ENCODE data around the gene BCAR3.

The BCAR3 gene

GRCh38 chr1:93575621-93576284, 105.9 kb downstream of the BCAR3 start:
- no peak for TF ChIP-seq POLR2A (IDR thresholded peaks at IDR 0.05; ENCODE audit: low read depth, low read length)
- TF ChIP-seq TAF1 (IDR thresholded peaks at IDR 0.05; ENCODE audit: borderline replicate concordance, low read depth, low read length), result no peak
- TF ChIP-seq POLR2AphosphoS5 (IDR thresholded peaks at IDR 0.05; ENCODE audit: low read depth, low read length), result no peak
- no peak for FAIRE-seq
- no peak for DNase-seq (ENCODE audit: insufficient read length)

DNA sequence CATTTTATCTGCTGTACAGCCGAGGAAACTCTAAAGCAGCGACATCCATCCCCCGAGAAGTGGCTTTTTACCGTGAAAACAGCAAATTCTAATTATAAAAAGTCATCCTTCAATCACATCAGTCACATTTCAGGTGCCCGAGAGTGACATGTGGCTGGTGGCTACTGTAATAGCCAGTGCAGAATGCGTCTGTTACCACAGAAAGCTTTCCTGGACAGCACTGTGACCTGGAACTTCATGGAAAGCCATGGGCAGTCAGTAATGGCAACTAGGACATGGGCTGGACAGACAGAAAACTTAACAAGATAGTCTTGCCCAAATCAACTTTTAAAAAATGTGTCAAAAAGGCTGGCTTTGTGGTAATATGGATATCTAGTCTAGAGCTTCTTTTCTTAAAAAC, 106.6 kb downstream of the BCAR3 start:
- no peak for DNase-seq (ENCODE audit: insufficient read length)
- no peak for TF ChIP-seq POLR2AphosphoS5 (IDR thresholded peaks at IDR 0.05; ENCODE audit: low read depth, low read length)
- no peak for TF ChIP-seq TAF1 (IDR thresholded peaks at IDR 0.05; ENCODE audit: borderline replicate concordance, low read depth, low read length)
- TF ChIP-seq POLR2A (IDR thresholded peaks at IDR 0.05; ENCODE audit: low read depth, low read length), result no peak
- no peak for FAIRE-seq

DNA sequence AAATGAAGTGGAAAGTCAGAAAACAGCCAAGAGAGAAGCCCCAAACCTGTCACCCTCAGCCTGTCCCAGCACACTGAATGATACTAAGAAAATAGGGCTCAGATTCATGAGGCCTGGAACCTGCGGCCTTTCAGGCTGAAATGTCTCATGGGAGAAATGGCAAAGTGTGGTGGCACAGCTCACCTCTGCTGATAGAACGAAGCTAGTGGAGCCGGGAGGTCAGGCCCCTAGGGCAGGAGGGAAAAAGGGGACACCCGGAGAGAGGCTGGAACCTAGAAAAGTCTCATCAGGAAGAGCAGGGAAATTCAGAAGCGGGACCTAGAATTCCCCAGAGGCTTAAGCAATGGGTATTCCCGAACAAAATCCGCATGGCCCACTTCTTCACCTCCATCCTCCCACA, 107.1 kb downstream of the BCAR3 start:
- no peak for FAIRE-seq
- TF ChIP-seq POLR2AphosphoS5 (IDR thresholded peaks at IDR 0.05; ENCODE audit: low read depth, low read length), result no peak
- no peak for TF ChIP-seq POLR2A (IDR thresholded peaks at IDR 0.05; ENCODE audit: low read depth, low read length)
- TF ChIP-seq TAF1 (IDR thresholded peaks at IDR 0.05; ENCODE audit: borderline replicate concordance, low read depth, low read length), result no peak
- DNase-seq (ENCODE audit: insufficient read length), result no peak

DNA sequence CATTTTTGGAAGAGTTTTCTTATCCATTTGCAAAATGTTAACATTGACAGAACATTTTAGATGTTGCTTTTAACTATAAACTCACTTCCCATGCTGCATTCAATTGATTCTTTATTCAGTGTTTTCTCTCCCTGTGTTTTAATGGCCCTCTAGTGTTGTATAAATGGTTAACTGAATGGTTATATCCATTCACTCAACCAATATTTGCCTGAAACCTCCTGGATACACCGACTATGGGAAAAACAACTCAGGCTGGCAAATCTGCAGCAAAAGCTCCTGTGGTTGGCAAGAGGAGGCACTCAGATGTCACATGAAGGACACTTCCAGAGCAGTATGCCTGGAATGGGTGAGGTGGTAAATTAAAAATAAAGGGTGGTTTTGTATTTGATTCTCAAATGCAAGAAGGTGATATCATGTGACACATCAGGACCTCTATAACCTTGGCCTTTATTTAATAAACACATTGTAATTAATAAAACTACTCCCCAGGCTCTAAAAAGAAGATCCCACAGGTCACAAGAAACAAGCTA, 107.6 kb downstream of the BCAR3 start:
- DNase-seq (ENCODE audit: insufficient read length) (no peak), FAIRE-seq (no peak)

GRCh38 chr1:93571623-93572310, 109.9 kb downstream of the BCAR3 start:
- no peak for FAIRE-seq
- TF ChIP-seq TAF1 (IDR thresholded peaks at IDR 0.05; ENCODE audit: borderline replicate concordance, low read depth, low read length) (no peak), POLR2A (IDR thresholded peaks at IDR 0.05; ENCODE audit: low read depth, low read length) (no peak), POLR2AphosphoS5 (IDR thresholded peaks at IDR 0.05; ENCODE audit: low read depth, low read length) (no peak)
- no peak for DNase-seq (ENCODE audit: insufficient read length)

More for the DNA sequence above, 107.6 kb downstream of the BCAR3 start:
- TF ChIP-seq POLR2A (IDR thresholded peaks at IDR 0.05; ENCODE audit: low read depth, low read length) (no peak), POLR2AphosphoS5 (IDR thresholded peaks at IDR 0.05; ENCODE audit: low read depth, low read length) (no peak), TAF1 (IDR thresholded peaks at IDR 0.05; ENCODE audit: borderline replicate concordance, low read depth, low read length) (no peak)

- DNase-seq (ENCODE audit: insufficient read length) (no peak), FAIRE-seq (no peak)
- TF ChIP-seq POLR2AphosphoS5 (IDR thresholded peaks at IDR 0.05; ENCODE audit: low read depth, low read length) (no peak), POLR2A (IDR thresholded peaks at IDR 0.05; ENCODE audit: low read depth, low read length) (no peak), TAF1 (IDR thresholded peaks at IDR 0.05; ENCODE audit: borderline replicate concordance, low read depth, low read length) (no peak)
These were observed 112.1 kb downstream of the BCAR3 start for GRCh38 chr1:93569489-93569888.

- FAIRE-seq (no peak), DNase-seq (ENCODE audit: insufficient read length) (no peak)
- no peak for TF ChIP-seq POLR2A (IDR thresholded peaks at IDR 0.05; ENCODE audit: low read depth, low read length)
- no peak for TF ChIP-seq POLR2AphosphoS5 (IDR thresholded peaks at IDR 0.05; ENCODE audit: low read depth, low read length)
- TF ChIP-seq TAF1 (IDR thresholded peaks at IDR 0.05; ENCODE audit: borderline replicate concordance, low read depth, low read length), result no peak
These were observed 114.2 kb downstream of the BCAR3 start for GRCh38 chr1:93567255-93567918.

DNA sequence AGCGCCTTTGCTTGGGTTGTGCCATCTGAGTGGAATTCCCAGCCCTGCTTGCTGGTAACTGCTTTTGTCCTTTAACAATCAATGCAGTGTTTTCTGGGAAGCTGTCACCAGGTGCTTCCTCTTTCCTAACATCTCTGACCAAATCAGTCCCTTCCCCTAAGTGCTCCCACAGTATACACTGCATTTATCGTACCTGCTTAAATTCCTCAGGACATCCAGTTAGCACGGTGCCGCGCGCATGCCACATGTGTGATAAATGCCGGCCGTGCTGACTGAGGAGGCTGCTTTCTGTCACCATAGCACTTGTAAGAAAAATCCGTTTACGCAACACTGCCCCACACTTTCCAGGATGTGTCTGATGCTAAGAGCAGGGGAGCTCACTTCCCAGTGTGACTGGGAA, 115.4 kb downstream of the BCAR3 start:
- FAIRE-seq (no peak), DNase-seq (ENCODE audit: insufficient read length) (no peak)
- TF ChIP-seq POLR2AphosphoS5 (IDR thresholded peaks at IDR 0.05; ENCODE audit: low read depth, low read length) (no peak), POLR2A (IDR thresholded peaks at IDR 0.05; ENCODE audit: low read depth, low read length) (no peak), TAF1 (IDR thresholded peaks at IDR 0.05; ENCODE audit: borderline replicate concordance, low read depth, low read length) (no peak)

- DNase-seq (ENCODE audit: insufficient read length) (no peak), FAIRE-seq (no peak)
These were observed 116.0 kb downstream of the BCAR3 start for GRCh38 chr1:93565496-93566206.

DNA sequence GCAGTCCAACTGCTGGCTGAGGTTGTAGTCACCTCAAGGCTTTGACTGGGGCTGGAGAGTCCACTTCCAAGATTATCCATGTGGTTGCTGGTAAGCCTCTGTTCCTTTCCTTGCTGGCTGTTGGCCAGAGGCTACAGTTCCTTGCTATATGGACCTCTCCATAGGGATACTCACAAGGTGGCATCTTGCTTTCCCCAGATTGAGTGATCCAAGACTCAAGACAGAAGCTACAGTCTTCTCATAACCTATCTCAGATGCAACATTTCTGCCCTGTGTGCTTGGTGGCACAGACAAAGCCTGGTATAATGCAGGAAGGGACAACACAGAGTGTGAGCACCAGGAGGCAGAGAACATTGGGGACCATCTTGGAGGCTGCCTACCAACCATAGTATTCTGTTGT, 121.9 kb downstream of the BCAR3 start:
- DNase-seq (ENCODE audit: insufficient read length), result no peak
- TF ChIP-seq POLR2AphosphoS5 (IDR thresholded peaks at IDR 0.05; ENCODE audit: low read depth, low read length) (no peak), TAF1 (IDR thresholded peaks at IDR 0.05; ENCODE audit: borderline replicate concordance, low read depth, low read length) (no peak), POLR2A (IDR thresholded peaks at IDR 0.05; ENCODE audit: low read depth, low read length) (no peak)
- no peak for FAIRE-seq

More at GRCh38 chr1:93565496-93566206, 116.0 kb downstream of the BCAR3 start:
- TF ChIP-seq POLR2AphosphoS5 (IDR thresholded peaks at IDR 0.05; ENCODE audit: low read depth, low read length), result no peak

DNA sequence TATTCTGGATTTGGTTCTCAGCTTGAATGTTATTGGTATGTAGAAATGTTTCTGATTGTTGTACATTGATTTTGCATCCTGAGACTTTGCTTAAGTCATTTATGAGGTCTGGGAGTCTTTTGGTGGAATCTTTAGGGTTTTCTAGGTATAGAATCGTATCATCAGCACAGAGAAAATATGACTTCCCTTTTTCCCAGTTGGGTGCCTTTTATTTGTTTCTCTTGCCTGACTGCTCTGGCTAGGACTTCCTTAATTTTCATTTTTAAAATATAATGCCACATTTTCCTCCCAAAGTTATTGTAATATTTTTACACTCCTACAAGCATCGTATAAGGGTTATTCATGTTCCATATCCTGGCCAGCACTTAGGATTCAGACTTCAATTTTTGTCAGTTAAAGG, 122.6 kb downstream of the BCAR3 start:
- FAIRE-seq, result no peak
- no peak for DNase-seq (ENCODE audit: insufficient read length)
- TF ChIP-seq POLR2AphosphoS5 (IDR thresholded peaks at IDR 0.05; ENCODE audit: low read depth, low read length) (no peak), TAF1 (IDR thresholded peaks at IDR 0.05; ENCODE audit: borderline replicate concordance, low read depth, low read length) (no peak), POLR2A (IDR thresholded peaks at IDR 0.05; ENCODE audit: low read depth, low read length) (no peak)

Measured in GM12892 (cell line).